HepG2 (cell line): ENCODE measurements around the gene RPEL1. TPM values are rescaled to one million over a fixed set of nuclear protein-coding genes. Genes with fewer than 3 reads are reported as not detected.

Source experiments
- ATM ChIP-seq: fragments of 450-650 bp; IDR thresholded peaks from 2 replicates; pipeline ENCODE4 v1.7.1; 2017; ENCODE audit warnings: mild to moderate bottlenecking, borderline replicate concordance
- CENPT ChIP-seq: sonication (generic); formaldehyde crosslinking; IDR thresholded peaks from 2 replicates; pipeline ENCODE4 v1.8.0; 2022; ENCODE audit warnings: low read depth, mild to moderate bottlenecking, moderate library complexity, missing genetic modification reagents
- DZIP1 ChIP-seq: sonication (generic); formaldehyde crosslinking; IDR thresholded peaks from 2 replicates; pipeline ENCODE4 v1.5.0; 2020; ENCODE audit warnings: mild to moderate bottlenecking, missing genetic modification reagents
- GPN1 ChIP-seq: sonication (generic); formaldehyde crosslinking; IDR thresholded peaks from 2 replicates; pipeline ENCODE4 v1.5.1; 2020; ENCODE audit warnings: missing genetic modification reagents, borderline replicate concordance
- HHEX ChIP-seq: IDR thresholded peaks from 2 replicates; pipeline ENCODE4 v1.6.1; 2016; ENCODE audit warnings: control low read depth
- HMGXB4 ChIP-seq, 2 experiments: sonication (generic) in 1 of 2; formaldehyde crosslinking in 1 of 2; IDR thresholded peaks; 2 replicates each; pipeline versions ENCODE4 v1.4.0 to v1.6.1; 2018 to 2020; ENCODE audit warnings: missing genetic modification reagents in 2 of 2, borderline replicate concordance in 1 of 2, low read depth in 1 of 2, mild to moderate bottlenecking in 1 of 2, missing biosample characterization in 1 of 2
- HNRNPLL ChIP-seq: fragments of 200-400 bp; formaldehyde crosslinking; IDR thresholded peaks from 2 replicates; pipeline ENCODE4 v1.6.1; 2017; ENCODE audit warnings: mild to moderate bottlenecking, low read depth, low read length; ENCODE audit not compliant: poor library complexity, severe bottlenecking
- HOXA9 ChIP-seq: sonication (generic); formaldehyde crosslinking; IDR thresholded peaks from 2 replicates; pipeline ENCODE4 v1.8.1; 2022; ENCODE audit warnings: missing genetic modification reagents, mild to moderate bottlenecking, moderate library complexity, borderline replicate concordance
- KAT2B ChIP-seq: fragments of 150-350 bp; IDR thresholded peaks from 2 replicates; pipeline ENCODE4 v1.6.1; 2014; ENCODE audit warnings: low read depth, low read length, borderline replicate concordance
- MED1 ChIP-seq: sonication (generic); formaldehyde crosslinking; IDR thresholded peaks from 2 replicates; pipeline ENCODE4 v1.4.0; 2020; ENCODE audit warnings: missing genetic modification reagents
- MYNN ChIP-seq: sonication (generic); formaldehyde crosslinking; IDR thresholded peaks from 2 replicates; pipeline ENCODE4 v1.4.0; 2020; ENCODE audit warnings: mild to moderate bottlenecking, low read depth, missing genetic modification reagents
- NFE2L2 ChIP-seq: fragments of 150-350 bp; IDR thresholded peaks from 2 replicates; pipeline ENCODE4 v1.6.1; 2014; ENCODE audit warnings: low read length
- POLR2AphosphoS2 ChIP-seq: IDR thresholded peaks from 2 replicates; pipeline ENCODE4 v1.6.1; 2011; ENCODE audit warnings: low read depth, low read length, improper control_type of control experiment
- TARDBP ChIP-seq: sonication (generic); formaldehyde crosslinking; IDR thresholded peaks from 2 replicates; pipeline ENCODE4 v1.8.0; 2022; ENCODE audit warnings: mild to moderate bottlenecking, missing genetic modification reagents
- ZFP90 ChIP-seq: sonication (generic); formaldehyde crosslinking; IDR thresholded peaks from 2 replicates; pipeline ENCODE4 v1.8.0; 2022; ENCODE audit warnings: missing genetic modification reagents, mild to moderate bottlenecking, inconsistent platforms, borderline replicate concordance
- ZNF30 ChIP-seq: sonication (generic); formaldehyde crosslinking; IDR thresholded peaks from 2 replicates; pipeline ENCODE4 v1.5.0; 2020; ENCODE audit warnings: mild to moderate bottlenecking, missing genetic modification reagents
- ZNF343 ChIP-seq: sonication (generic); formaldehyde crosslinking; IDR thresholded peaks from 2 replicates; pipeline ENCODE4 v1.4.0; 2020; ENCODE audit warnings: mild to moderate bottlenecking, missing genetic modification reagents
- ZNF484 ChIP-seq: sonication (generic); formaldehyde crosslinking; IDR thresholded peaks from 2 replicates; pipeline ENCODE4 v1.5.1; 2020; ENCODE audit warnings: mild to moderate bottlenecking, low read depth, missing genetic modification reagents, borderline replicate concordance
- ZNF564 ChIP-seq: sonication (generic); formaldehyde crosslinking; IDR thresholded peaks from 2 replicates; pipeline ENCODE4 v1.8.1; 2023; ENCODE audit warnings: mild to moderate bottlenecking, missing genetic modification reagents
- polyA plus RNA-seq, 8 experiments: library from polyadenylated mRNA; depleted of rRNA in 3 of 8; stranded (reverse) in 7 of 8; unstranded in 1 of 8; fragments of >200 nt; fragmentation: Illumina TruSeq in 4 of 8; extraction: Trizol in 4 of 8; gene quantifications; 2 replicates each; pipeline versions ENCODE4 v1.2.1 to v1.2.3, GENCODE V29; 2011 to 2016; ENCODE audit warnings: low read depth in 4 of 8, missing spikeins in 1 of 8, mixed read lengths in 1 of 8; ENCODE audit not compliant: insufficient read depth in 1 of 8
- total RNA-seq, 5 experiments: library from RNA; depleted of rRNA; stranded (reverse); fragments of >200 nt; fragmentation: Illumina TruSeq; extraction: Trizol; gene quantifications; 2 replicates each; pipeline ENCODE4 v1.2.3, GENCODE V29; 2016; ENCODE audit warnings: low read depth in 1 of 5
- TF ChIP-seq, protein P1 (sequence below): sonication (generic); formaldehyde crosslinking; IDR thresholded peaks from 2 replicates; pipeline ENCODE4 v1.4.0; 2020; ENCODE audit warnings: missing genetic modification reagents, borderline replicate concordance
- TF ChIP-seq, protein P2 (sequence below): IDR thresholded peaks from 2 replicates; pipeline ENCODE4 v1.6.1; 2016; ENCODE audit warnings: mild to moderate bottlenecking, missing biosample characterization, missing genetic modification reagents
- TF ChIP-seq, protein P3 (sequence below): sonication (generic); formaldehyde crosslinking; IDR thresholded peaks from 2 replicates; pipeline ENCODE4 v1.8.1; 2023; ENCODE audit warnings: mild to moderate bottlenecking, moderate library complexity, missing genetic modification reagents

The RPEL1 gene
- total and polyA plus RNA-seq, 2 of the 13 experiments (the other 11 are each of a cell fraction or from before 2014, with no cell fraction given): 0.04 to 0.07 TPM

DNA sequence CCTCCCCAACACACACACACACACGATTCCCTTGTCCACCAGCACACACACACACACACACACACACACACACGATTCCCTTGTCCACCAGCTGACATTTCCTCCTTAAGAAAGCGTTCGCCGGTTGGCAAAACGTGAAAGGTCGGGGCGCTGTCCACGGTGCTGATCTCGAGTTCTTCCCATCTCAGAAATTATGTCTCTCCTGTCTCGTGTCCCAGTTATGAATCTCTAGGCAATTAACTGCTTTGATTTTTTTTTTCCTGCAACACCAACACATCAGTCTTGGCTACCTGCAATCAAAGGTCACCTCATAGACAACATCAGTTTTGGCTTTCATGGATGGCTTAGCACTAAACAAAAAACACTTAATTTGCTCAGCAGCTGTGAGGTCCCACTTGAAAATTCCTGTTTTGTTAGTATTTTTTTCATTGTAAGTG is 33.2 kb downstream of the RPEL1 start (continued):
- no peak for TF ChIP-seq DZIP1 (CRISPR knock-in tag)
- TF ChIP-seq, protein P1, sequence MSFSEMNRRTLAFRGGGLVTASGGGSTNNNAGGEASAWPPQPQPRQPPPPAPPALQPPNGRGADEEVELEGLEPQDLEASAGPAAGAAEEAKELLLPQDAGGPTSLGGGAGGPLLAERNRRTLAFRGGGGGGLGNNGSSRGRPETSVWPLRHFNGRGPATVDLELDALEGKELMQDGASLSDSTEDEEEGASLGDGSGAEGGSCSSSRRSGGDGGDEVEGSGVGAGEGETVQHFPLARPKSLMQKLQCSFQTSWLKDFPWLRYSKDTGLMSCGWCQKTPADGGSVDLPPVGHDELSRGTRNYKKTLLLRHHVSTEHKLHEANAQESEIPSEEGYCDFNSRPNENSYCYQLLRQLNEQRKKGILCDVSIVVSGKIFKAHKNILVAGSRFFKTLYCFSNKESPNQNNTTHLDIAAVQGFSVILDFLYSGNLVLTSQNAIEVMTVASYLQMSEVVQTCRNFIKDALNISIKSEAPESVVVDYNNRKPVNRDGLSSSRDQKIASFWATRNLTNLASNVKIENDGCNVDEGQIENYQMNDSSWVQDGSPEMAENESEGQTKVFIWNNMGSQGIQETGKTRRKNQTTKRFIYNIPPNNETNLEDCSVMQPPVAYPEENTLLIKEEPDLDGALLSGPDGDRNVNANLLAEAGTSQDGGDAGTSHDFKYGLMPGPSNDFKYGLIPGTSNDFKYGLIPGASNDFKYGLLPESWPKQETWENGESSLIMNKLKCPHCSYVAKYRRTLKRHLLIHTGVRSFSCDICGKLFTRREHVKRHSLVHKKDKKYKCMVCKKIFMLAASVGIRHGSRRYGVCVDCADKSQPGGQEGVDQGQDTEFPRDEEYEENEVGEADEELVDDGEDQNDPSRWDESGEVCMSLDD (CRISPR knock-in tag): no peak
- no peak for TF ChIP-seq HMGXB4 (CRISPR knock-in tag; IDR thresholded peaks at IDR 0.05; ENCODE audit: borderline replicate concordance in 1 of 2, low read depth in 1 of 2)
- no peak for TF ChIP-seq GPN1
- no peak for TF ChIP-seq TARDBP (CRISPR knock-in tag)
- TF ChIP-seq ZNF343 (CRISPR knock-in tag): no peak
- no peak for TF ChIP-seq HNRNPLL
- no peak for TF ChIP-seq KAT2B
- TF ChIP-seq NFE2L2: no peak
- TF ChIP-seq CENPT (CRISPR knock-in tag): no peak
- no peak for TF ChIP-seq HHEX
- TF ChIP-seq MYNN: no peak
- no peak for TF ChIP-seq ZFP90 (CRISPR knock-in tag)
- TF ChIP-seq ZNF30 (CRISPR knock-in tag): no peak
- TF ChIP-seq ATM: no peak
- TF ChIP-seq HOXA9 (CRISPR knock-in tag): peak; percentile 60; the same call in 1 of the 2 replicates
- TF ChIP-seq MED1 (CRISPR knock-in tag): no peak
- no peak for TF ChIP-seq ZNF564 (CRISPR knock-in tag)
- TF ChIP-seq ZNF484 (CRISPR knock-in tag): no peak
- TF ChIP-seq POLR2AphosphoS2: no peak
- TF ChIP-seq, protein P2, sequence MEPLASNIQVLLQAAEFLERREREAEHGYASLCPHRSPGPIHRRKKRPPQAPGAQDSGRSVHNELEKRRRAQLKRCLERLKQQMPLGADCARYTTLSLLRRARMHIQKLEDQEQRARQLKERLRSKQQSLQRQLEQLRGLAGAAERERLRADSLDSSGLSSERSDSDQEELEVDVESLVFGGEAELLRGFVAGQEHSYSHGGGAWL (CRISPR knock-in tag): no peak
- TF ChIP-seq, protein P3, sequence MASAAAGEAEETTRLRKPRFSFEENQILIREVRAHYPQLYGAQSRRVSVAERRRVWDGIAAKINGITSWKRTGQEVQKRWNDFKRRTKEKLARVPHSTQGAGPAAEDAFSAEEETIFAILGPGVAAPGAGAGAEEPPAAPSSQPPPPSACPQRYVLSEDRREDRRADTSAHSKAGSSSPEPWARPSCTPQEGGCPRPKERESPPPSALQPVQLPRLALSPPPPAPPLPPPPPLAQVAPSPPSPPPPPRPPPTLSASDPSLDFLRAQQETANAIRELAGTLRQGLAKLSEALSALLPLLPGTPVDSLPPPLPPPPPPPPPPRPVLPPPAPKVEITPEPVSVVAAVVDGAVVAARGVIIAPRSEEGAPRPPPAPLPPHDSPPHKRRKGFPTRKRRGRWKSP: no peak
